Tracheal epithelial cell (primary cell): ENCODE measurements around the gene HS3ST4. TPM values are rescaled to one million over a fixed set of nuclear protein-coding genes. Genes with fewer than 3 reads are reported as not detected.

Experiments
- total RNA-seq: library from RNA; depleted of rRNA; stranded (reverse); fragments of >200 nt; gene quantifications from 2 replicates; pipeline ENCODE4 v1.2.1, GENCODE V29; 2014

HS3ST4 gene
- not detected in 2 replicates for total RNA-seq

GRCh38 chr16:25691519-25692091, at the start of gene HS3ST4:
Gene HS3ST4 (plus strand): TSS chr16:25691959.

